HCT116 (cell line): ENCODE results near the gene GMNN.

Experiments used
- EZH2 ChIP-seq: fragments of 200-600 bp; sonication (generic); IDR thresholded peaks from 2 replicates; pipeline ENCODE4 v1.6.1; 2017; ENCODE audit warnings: antibody characterized with exemption, mixed run types
- EZH2phosphoT487 ChIP-seq: fragments of 200-600 bp; IDR thresholded peaks from 2 replicates; pipeline ENCODE4 v1.6.1; 2018; ENCODE audit warnings: antibody characterized with exemption, borderline replicate concordance
- JUND ChIP-seq: IDR thresholded peaks from 2 replicates; pipeline ENCODE4 v1.6.1; 2012
- POLR2A ChIP-seq: IDR thresholded peaks from 2 replicates; pipeline ENCODE4 v1.7.0; 2011; ENCODE audit warnings: borderline replicate concordance; ENCODE audit not compliant: insufficient read depth, insufficient read length; ENCODE audit errors: extremely low read depth
- POLR2AphosphoS5 ChIP-seq: IDR thresholded peaks from 2 replicates; pipeline ENCODE4 v1.6.1; 2011; ENCODE audit warnings: mild to moderate bottlenecking, low read depth, low read length, moderate library complexity
- RAD21 ChIP-seq: IDR thresholded peaks from 2 replicates; pipeline ENCODE4 v1.6.1; 2012; ENCODE audit warnings: low read depth, mild to moderate bottlenecking
- SIN3A ChIP-seq: IDR thresholded peaks from 2 replicates; pipeline ENCODE4 v1.6.1; 2012; ENCODE audit warnings: low read depth
- TCF7L2 ChIP-seq: IDR thresholded peaks from 2 replicates; pipeline ENCODE4 v1.7.0; 2011; ENCODE audit warnings: borderline replicate concordance, inconsistent platforms; ENCODE audit not compliant: insufficient read depth, insufficient read length; ENCODE audit errors: extremely low read depth
- ZFX ChIP-seq: fragments of 450-650 bp; IDR thresholded peaks from 2 replicates; pipeline ENCODE4 v1.6.1; 2017
- ZNF274 ChIP-seq: fragments of 200-500 bp; sonication (Bioruptor generic); IDR thresholded peaks from 2 replicates; pipeline ENCODE4 v1.6.1; 2014; ENCODE audit warnings: mild to moderate bottlenecking, low read depth, low read length, inconsistent platforms
- TF ChIP-seq, protein P1 (sequence below), 3 experiments: fragments of 200-600 bp in 1 of 3; sonication (generic) in 1 of 3; IDR thresholded peaks in 2 of 3; conservative IDR thresholded peaks in 1 of 3; 2 replicates each; pipeline ENCODE4 v1.5.1; 2012 to 2017; ENCODE audit warnings: low read depth in 2 of 3, low read length in 2 of 3, antibody characterized with exemption in 1 of 3, borderline replicate concordance in 1 of 3, control low read depth in 1 of 3, mild to moderate bottlenecking in 1 of 3, mixed read lengths in 1 of 3, mixed run types in 1 of 3, moderate library complexity in 1 of 3; ENCODE audit not compliant: insufficient read depth in 1 of 3
- TF ChIP-seq, protein P2 (sequence below): IDR thresholded peaks from 2 replicates; pipeline ENCODE4 v1.6.1; 2012; ENCODE audit warnings: low read depth
- TF ChIP-seq, protein P3 (sequence below): IDR thresholded peaks from 2 replicates; pipeline ENCODE4 v1.6.1; 2012

GRCh38 chr6:24802271-24803059 is 27.7 kb downstream of the GMNN start:
- TF ChIP-seq, protein P1, sequence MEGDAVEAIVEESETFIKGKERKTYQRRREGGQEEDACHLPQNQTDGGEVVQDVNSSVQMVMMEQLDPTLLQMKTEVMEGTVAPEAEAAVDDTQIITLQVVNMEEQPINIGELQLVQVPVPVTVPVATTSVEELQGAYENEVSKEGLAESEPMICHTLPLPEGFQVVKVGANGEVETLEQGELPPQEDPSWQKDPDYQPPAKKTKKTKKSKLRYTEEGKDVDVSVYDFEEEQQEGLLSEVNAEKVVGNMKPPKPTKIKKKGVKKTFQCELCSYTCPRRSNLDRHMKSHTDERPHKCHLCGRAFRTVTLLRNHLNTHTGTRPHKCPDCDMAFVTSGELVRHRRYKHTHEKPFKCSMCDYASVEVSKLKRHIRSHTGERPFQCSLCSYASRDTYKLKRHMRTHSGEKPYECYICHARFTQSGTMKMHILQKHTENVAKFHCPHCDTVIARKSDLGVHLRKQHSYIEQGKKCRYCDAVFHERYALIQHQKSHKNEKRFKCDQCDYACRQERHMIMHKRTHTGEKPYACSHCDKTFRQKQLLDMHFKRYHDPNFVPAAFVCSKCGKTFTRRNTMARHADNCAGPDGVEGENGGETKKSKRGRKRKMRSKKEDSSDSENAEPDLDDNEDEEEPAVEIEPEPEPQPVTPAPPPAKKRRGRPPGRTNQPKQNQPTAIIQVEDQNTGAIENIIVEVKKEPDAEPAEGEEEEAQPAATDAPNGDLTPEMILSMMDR (IDR thresholded peaks at IDR 0.05 in 2 of 3, conservative IDR thresholded peaks at IDR 0.05 in 1 of 3; ENCODE audit: borderline replicate concordance in 1 of 3, insufficient read depth in 1 of 3, low read depth in 2 of 3, low read length in 2 of 3): no peak
- no peak for TF ChIP-seq EZH2
- TF ChIP-seq TCF7L2: no peak
- TF ChIP-seq ZFX: no peak
- TF ChIP-seq, protein P2, sequence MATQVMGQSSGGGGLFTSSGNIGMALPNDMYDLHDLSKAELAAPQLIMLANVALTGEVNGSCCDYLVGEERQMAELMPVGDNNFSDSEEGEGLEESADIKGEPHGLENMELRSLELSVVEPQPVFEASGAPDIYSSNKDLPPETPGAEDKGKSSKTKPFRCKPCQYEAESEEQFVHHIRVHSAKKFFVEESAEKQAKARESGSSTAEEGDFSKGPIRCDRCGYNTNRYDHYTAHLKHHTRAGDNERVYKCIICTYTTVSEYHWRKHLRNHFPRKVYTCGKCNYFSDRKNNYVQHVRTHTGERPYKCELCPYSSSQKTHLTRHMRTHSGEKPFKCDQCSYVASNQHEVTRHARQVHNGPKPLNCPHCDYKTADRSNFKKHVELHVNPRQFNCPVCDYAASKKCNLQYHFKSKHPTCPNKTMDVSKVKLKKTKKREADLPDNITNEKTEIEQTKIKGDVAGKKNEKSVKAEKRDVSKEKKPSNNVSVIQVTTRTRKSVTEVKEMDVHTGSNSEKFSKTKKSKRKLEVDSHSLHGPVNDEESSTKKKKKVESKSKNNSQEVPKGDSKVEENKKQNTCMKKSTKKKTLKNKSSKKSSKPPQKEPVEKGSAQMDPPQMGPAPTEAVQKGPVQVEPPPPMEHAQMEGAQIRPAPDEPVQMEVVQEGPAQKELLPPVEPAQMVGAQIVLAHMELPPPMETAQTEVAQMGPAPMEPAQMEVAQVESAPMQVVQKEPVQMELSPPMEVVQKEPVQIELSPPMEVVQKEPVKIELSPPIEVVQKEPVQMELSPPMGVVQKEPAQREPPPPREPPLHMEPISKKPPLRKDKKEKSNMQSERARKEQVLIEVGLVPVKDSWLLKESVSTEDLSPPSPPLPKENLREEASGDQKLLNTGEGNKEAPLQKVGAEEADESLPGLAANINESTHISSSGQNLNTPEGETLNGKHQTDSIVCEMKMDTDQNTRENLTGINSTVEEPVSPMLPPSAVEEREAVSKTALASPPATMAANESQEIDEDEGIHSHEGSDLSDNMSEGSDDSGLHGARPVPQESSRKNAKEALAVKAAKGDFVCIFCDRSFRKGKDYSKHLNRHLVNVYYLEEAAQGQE: no peak
- TF ChIP-seq, protein P3, sequence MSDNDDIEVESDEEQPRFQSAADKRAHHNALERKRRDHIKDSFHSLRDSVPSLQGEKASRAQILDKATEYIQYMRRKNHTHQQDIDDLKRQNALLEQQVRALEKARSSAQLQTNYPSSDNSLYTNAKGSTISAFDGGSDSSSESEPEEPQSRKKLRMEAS: no peak
- no peak for TF ChIP-seq ZNF274
- TF ChIP-seq POLR2AphosphoS5: no peak
- no peak for TF ChIP-seq POLR2A
- no peak for TF ChIP-seq EZH2phosphoT487
- TF ChIP-seq RAD21: no peak
- no peak for TF ChIP-seq SIN3A
- no peak for TF ChIP-seq JUND
